BLaER1 treated with 17β-estradiol and CSF1 and Interleukin-3, amounts not matched to agents 10 nM and 100 nM (cell line): ENCODE data around the gene VCAM1.

Source experiments
- H3K27ac ChIP-seq, 11 experiments: shearing (Covaris generic); formaldehyde crosslinking; 2 replicates each; pipeline ENCODE4 v1.8.1; 2022
- H3K27me3 ChIP-seq, 11 experiments: shearing (Covaris generic); formaldehyde crosslinking; 2 replicates each; pipeline ENCODE4 v1.8.1; 2022
- H3K36me3 ChIP-seq, 11 experiments: shearing (Covaris generic); formaldehyde crosslinking; 2 replicates each; pipeline ENCODE4 v1.8.1; 2022
- H3K4me1 ChIP-seq, 10 experiments: shearing (Covaris generic); formaldehyde crosslinking; 2 replicates each; pipeline ENCODE4 v1.8.1; 2022
- H3K4me2 ChIP-seq, 11 experiments: shearing (Covaris generic); formaldehyde crosslinking; 2 replicates each; pipeline ENCODE4 v1.8.1; 2022
- H3K4me3 ChIP-seq, 10 experiments: shearing (Covaris generic); formaldehyde crosslinking; 2 replicates each; pipeline ENCODE4 v1.8.1; 2022
- H3K9ac ChIP-seq, 11 experiments: shearing (Covaris generic); formaldehyde crosslinking; 2 replicates each; pipeline ENCODE4 v1.8.1; 2022
- H3K9me3 ChIP-seq, 11 experiments: shearing (Covaris generic); formaldehyde crosslinking; replicated peaks in 1 of 11; 2 replicates each; pipeline ENCODE4 v1.8.1; 2022
- H4K20me1 ChIP-seq, 11 experiments: shearing (Covaris generic); formaldehyde crosslinking; 2 replicates each; pipeline ENCODE4 v1.8.1; 2022
- Cebpa-rat ChIP-seq, 11 experiments: shearing (Covaris generic); IDR thresholded peaks; 2 replicates each; pipeline ENCODE4 v1.8.1; 2022

The VCAM1 gene

DNA sequence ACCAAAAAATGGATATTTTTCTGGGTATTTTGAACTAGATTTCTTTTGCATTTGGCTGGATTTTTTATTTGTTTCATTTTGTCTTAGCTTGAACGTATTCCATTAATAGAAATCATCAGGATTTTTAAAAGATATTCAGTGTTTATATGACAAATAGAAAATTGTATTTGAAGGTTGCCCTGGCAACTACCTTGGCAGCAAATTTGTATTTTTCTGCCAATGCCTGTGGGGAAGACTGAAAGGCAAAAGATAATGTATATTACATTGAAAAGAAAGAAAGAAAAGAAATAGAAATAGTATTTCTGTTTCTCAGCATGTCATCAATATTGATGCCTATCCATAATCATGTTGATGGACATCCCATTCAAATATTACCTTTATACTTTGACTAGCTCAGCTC, 16.8 kb downstream of the VCAM1 start:
- TF ChIP-seq Cebpa-rat (IDR thresholded peaks at IDR 0.05) = no peak
- Histone ChIP-seq H3K4me2 (no peak overlapping the region), H3K27me3 (no peaks in the 10 kb centered on the region), H3K9ac (no peak overlapping the region), H3K4me3 (no peak overlapping the region), H3K36me3 (no peaks in the 10 kb centered on the region), H3K4me1 (no peaks in the 10 kb centered on the region), H3K27ac (no peak overlapping the region), H3K9me3 (no peaks in the 10 kb centered on the region), H4K20me1 (no peaks in the 10 kb centered on the region)

DNA sequence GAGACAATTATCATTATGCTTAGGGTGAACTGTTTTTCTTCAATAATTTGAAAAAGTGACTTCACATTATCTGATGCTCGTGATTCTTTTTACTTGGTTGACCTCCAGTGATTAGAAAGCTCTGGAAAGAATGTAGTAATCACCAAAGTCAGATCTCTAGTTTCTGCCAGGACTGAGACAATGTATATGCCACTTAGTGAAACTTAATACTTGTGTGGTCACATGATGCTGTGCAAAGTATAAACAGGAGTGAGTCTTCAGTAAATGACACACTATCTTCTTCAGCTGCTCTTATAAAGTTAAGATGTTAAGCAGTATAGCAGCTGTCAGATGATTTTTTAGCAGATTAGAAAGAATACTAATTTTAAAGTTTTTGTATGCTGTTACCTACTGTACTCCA, 17.2 kb downstream of the VCAM1 start:
- Histone ChIP-seq H3K27ac (no peak overlapping the region), H3K9ac (no peak overlapping the region), H3K4me2 (no peak overlapping the region), H3K4me3 (no peak overlapping the region), H3K9me3 (no peaks in the 10 kb centered on the region), H3K27me3 (no peaks in the 10 kb centered on the region), H3K4me1 (no peaks in the 10 kb centered on the region), H3K36me3 (no peaks in the 10 kb centered on the region), H4K20me1 (no peaks in the 10 kb centered on the region)
- no peak for TF ChIP-seq Cebpa-rat (IDR thresholded peaks at IDR 0.05)

DNA sequence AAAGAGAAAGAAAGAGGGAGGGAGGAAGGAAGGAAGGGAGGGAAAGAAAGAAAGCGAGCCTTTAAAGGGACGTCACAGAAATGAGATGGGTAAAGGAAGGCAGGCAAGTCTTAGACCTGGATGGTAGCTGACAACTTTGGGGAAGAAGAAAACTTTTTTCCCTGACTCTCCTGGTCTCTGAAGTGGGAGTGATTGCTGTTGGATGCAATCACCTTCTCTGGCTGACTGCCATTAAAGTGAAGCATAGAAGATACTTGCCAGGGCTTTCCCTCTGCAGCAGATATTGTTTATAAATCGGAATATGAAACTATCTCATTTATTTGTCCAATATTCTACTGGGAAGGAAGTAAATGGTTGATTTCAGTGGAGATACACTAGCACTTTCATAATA, 27.0 kb downstream of the VCAM1 start:
- no peak overlapping the region for H3K27ac ChIP-seq
- H4K20me1 ChIP-seq = no peaks in the 10 kb centered on the region
- H3K4me2 ChIP-seq = no peak overlapping the region
- no peaks in the 10 kb centered on the region for H3K27me3 ChIP-seq
- H3K9me3 ChIP-seq = no peaks in the 10 kb centered on the region
- H3K4me1 ChIP-seq = no peaks in the 10 kb centered on the region
- no peak overlapping the region for H3K9ac ChIP-seq
- TF ChIP-seq Cebpa-rat (IDR thresholded peaks at IDR 0.05) = no peak
- H3K36me3 ChIP-seq = no peaks in the 10 kb centered on the region
- H3K4me3 ChIP-seq = no peak overlapping the region

DNA sequence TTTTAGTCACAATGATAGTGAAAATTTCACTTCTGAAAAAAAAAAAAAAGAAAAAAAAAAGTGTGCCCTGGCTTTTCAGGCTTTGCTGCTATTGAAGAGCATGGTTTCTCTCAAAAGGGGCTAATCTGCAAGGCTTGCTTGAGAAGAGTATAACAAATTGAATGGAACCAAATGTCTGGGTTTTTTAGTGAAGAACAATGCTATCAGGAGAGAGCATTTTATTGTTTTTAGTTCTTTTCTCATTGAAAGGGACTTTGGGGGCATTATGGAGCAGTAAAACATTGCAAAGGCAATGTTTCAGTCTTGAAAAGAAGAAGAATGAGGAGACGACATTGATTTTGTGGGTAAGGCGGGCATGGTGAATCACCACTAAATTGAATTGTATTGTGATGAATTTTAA, 28.2 kb downstream of the VCAM1 start:
- H3K4me3 ChIP-seq = no peak overlapping the region
- peaks cover 0 to 2% (median 0%) of the 10 kb centered on the region in 10 experiments; a peak in 1 of 20 replicates for H3K4me1 ChIP-seq

DNA sequence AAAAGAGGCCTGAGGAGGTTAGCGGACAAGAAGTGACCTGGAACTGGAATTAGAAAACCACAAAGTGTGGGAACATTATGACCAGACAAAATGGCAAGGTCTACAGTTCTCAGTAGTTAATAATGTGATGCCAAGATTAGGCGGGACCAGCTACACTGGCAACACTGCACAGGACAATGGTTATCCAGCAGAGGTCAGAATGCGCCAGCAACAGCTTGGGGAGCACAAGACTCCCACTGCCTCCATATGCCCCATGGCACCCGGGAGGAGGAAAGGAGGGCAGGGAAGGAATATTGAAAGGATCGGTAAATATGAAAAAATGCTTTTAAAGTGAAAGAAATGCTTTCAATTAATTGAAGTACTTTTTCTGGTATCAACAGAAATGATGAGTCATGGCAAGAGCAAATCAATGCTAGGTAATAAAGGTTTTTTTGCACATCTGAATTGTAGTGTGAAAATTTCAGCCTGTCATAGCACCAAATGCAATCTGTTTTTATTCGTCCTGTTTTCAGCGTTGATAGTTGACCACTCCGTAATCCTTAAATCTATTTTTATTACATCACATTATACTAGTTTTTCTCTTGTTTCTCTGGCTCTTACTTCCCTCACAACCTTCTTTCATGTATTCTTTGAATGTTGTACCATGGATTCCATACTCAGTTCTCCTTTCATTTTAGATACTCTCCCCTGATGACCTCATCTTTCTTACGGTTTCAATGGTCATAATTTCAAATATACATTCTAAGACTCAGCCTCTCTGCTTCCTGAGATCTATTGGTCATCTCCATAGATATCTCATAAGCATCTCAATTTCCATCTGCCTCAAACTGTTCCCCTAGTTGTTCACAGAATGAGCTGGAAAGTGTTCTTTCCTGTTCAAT, 30.7 kb downstream of the VCAM1 start:
- no peak overlapping the region for H3K4me2 ChIP-seq
- TF ChIP-seq Cebpa-rat (IDR thresholded peaks at IDR 0.05) = no peak
- H3K27ac ChIP-seq = no peak overlapping the region
- no peaks in the 10 kb centered on the region for H3K9me3 ChIP-seq
- no peak overlapping the region for H3K9ac ChIP-seq
- no peaks in the 10 kb centered on the region for H4K20me1 ChIP-seq
- peaks cover 0 to 4% (median 0%) of the 10 kb centered on the region in 10 experiments; a peak in 1 of 20 replicates for H3K4me1 ChIP-seq
- H3K27me3 ChIP-seq = no peaks in the 10 kb centered on the region
- H3K4me3 ChIP-seq = no peak overlapping the region
- H3K36me3 ChIP-seq = no peaks in the 10 kb centered on the region

More for the DNA sequence above, 28.2 kb downstream of the VCAM1 start:
- H3K9me3 ChIP-seq = no peaks in the 10 kb centered on the region
- no peaks in the 10 kb centered on the region for H4K20me1 ChIP-seq
- H3K36me3 ChIP-seq = no peaks in the 10 kb centered on the region
- no peaks in the 10 kb centered on the region for H3K27me3 ChIP-seq
- H3K9ac ChIP-seq = no peak overlapping the region
- H3K4me2 ChIP-seq = no peak overlapping the region
- TF ChIP-seq Cebpa-rat (IDR thresholded peaks at IDR 0.05) = no peak
- H3K27ac ChIP-seq = no peak overlapping the region

DNA sequence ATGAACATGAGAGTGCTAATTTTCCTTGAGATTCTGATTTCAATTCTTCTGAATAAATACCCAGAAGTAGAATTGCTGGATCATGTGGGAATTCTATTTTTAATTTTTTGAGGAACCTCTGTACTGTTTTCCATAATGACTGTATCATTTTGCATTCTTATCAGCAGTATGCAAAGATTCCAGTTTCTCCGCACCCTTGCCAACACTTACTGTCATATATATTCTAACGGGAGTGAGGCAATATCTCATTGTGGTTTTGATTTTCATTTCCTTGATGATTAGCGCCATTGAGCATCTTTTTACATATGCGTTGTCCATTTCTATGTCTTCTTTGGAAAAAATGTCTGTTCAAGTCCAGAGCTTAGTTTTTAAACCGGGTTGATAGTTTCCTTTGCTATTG, 33.2 kb downstream of the VCAM1 start:
- Histone ChIP-seq H3K9me3 (no peaks in the 10 kb centered on the region), H4K20me1 (no peaks in the 10 kb centered on the region), H3K36me3 (no peaks in the 10 kb centered on the region), H3K4me1 (peaks cover 0 to 4% (median 0%) of the 10 kb centered on the region in 10 experiments; a peak in 1 of 20 replicates), H3K27ac (no peak overlapping the region), H3K4me3 (no peak overlapping the region), H3K9ac (no peak overlapping the region), H3K4me2 (no peak overlapping the region), H3K27me3 (no peaks in the 10 kb centered on the region)
- TF ChIP-seq Cebpa-rat (IDR thresholded peaks at IDR 0.05) = no peak

DNA sequence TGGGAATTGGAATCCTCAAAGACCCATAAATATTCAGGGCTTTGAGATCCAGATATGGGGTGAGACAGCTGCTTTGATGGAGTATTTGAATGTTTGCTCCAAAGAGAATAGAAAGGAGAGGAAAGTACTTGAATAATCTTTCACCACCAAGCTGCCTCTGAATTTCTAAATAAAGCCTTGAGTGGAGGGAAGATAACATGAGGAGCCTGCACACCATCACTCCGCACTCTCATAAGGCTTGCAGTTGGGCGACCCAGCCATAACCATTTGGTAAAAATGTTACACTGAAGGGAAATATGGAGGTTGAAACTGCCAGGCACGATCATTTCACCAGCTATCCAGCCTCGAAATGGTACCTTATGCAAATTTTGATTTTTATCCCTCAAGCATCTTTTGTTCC, 38.4 kb downstream of the VCAM1 start:
- no peaks in the 10 kb centered on the region for H3K9me3 ChIP-seq
- no peak overlapping the region for H3K4me3 ChIP-seq
- TF ChIP-seq Cebpa-rat (IDR thresholded peaks at IDR 0.05) = no peak

DNA sequence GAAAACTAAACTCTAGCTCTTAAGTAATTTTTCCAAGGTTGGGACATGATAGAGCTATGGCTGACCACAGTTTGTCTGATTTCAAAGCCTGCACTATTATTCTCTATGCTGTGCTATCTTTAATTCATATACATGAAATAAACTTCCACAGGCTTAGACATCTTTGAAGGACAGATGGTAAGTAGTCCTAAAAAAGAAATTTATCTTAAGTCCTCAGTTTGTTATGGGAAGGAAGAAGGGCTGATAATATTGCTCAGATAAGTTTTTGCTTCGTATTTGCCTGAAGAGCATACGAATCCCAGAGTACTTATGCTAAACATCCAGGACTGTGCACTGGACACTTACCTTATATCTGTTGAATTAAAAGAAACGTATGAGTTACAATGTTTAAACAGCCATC, 39.6 kb downstream of the VCAM1 start:
- no peaks in the 10 kb centered on the region for H3K27me3 ChIP-seq
- H3K9ac ChIP-seq = no peak overlapping the region
- no peaks in the 10 kb centered on the region for H3K9me3 ChIP-seq
- H3K36me3 ChIP-seq = no peaks in the 10 kb centered on the region
- H4K20me1 ChIP-seq = no peaks in the 10 kb centered on the region
- TF ChIP-seq Cebpa-rat (IDR thresholded peaks at IDR 0.05) = no peak
- no peak overlapping the region for H3K27ac ChIP-seq
- no peak overlapping the region for H3K4me2 ChIP-seq
- H3K4me3 ChIP-seq = no peak overlapping the region
- H3K4me1 ChIP-seq = no peaks in the 10 kb centered on the region

More for the DNA sequence above, 38.4 kb downstream of the VCAM1 start:
- H3K4me1 ChIP-seq = no peaks in the 10 kb centered on the region
- H3K27me3 ChIP-seq = no peaks in the 10 kb centered on the region
- no peak overlapping the region for H3K9ac ChIP-seq
- no peak overlapping the region for H3K27ac ChIP-seq
- H3K36me3 ChIP-seq = no peaks in the 10 kb centered on the region
- H4K20me1 ChIP-seq = no peaks in the 10 kb centered on the region
- no peak overlapping the region for H3K4me2 ChIP-seq

DNA sequence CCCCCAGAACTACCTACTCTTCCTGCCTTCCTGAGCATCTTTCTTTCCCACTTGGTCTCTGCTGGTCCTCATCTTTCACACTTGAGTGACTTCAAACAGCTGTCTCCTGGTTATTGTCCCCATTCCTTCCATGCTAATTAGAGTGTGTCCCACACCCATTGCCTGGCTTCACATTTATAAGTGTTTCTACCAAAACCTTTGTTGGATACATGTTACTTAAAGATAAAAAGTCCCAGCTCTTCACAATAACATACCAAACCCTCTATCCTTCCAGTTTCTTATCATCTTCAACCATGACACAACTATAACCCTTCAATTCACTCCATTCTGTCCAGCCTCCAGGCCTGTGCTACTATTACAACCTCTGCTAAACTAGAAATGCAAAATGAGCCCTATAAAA, 41.0 kb downstream of the VCAM1 start:
- Histone ChIP-seq H3K4me1 (no peaks in the 10 kb centered on the region), H3K27me3 (no peaks in the 10 kb centered on the region), H3K4me3 (no peak overlapping the region), H3K27ac (no peak overlapping the region), H3K4me2 (no peak overlapping the region), H3K36me3 (no peaks in the 10 kb centered on the region), H3K9me3 (no peaks in the 10 kb centered on the region), H3K9ac (no peak overlapping the region), H4K20me1 (no peaks in the 10 kb centered on the region)
- TF ChIP-seq Cebpa-rat (IDR thresholded peaks at IDR 0.05) = no peak

DNA sequence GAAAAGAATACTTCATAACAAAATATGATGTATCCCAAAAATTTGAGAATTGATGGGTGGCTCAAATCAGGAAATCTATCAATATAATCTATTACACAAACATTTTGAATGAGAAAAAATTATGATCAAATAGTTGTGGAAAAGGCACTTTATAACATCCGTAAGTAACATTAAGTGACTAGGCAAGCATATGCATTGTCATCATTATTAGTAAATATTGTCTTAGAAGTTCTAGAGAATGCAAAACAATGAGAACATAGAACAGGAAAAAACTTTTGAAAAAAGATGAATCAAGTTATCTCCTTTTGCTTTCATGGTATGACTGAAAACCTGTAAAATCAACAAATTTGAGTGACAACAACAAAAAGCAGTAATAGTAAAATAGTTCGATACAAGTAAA, 42.9 kb downstream of the VCAM1 start:
- no peak for TF ChIP-seq Cebpa-rat (IDR thresholded peaks at IDR 0.05)
- Histone ChIP-seq H3K27me3 (no peaks in the 10 kb centered on the region), H3K9ac (no peak overlapping the region), H4K20me1 (no peaks in the 10 kb centered on the region), H3K4me2 (no peak overlapping the region), H3K36me3 (no peaks in the 10 kb centered on the region), H3K9me3 (no peaks in the 10 kb centered on the region), H3K4me3 (no peak overlapping the region), H3K27ac (no peak overlapping the region), H3K4me1 (peaks cover 0 to 12% (median 0%) of the 10 kb centered on the region in 10 experiments; a peak in 4 of 20 replicates)
